K562 (cell line): ENCODE data around the gene IL2RG. TPM values are rescaled to one million over a fixed set of nuclear protein-coding genes. Genes with fewer than 3 reads are reported as not detected.

Experiments used
- ATAC-seq: fragments of 200-7000 bp; cut with Tn5 transposase; 3 replicates; pipeline ENCODE4 v1.9.1; 2020; ENCODE audit warnings: moderate library complexity
- BruUV-seq: library from RNA; stranded (reverse); fragments of 400-500 nt; replicated peaks from 2 replicates; lab custom pipeline; 2021; lab: Mats Ljungman, UMichigan
- CTCF ChIA-PET: fragments of 300-600 bp; formaldehyde crosslinking; extraction: SDS; loops from one replicate; lab custom pipeline; 2021; ENCODE audit warnings: low intra/inter-chr PET ratio; lab: Yijun Ruan, JAX
- POLR2A ChIA-PET: fragments of 300-600, 350-650 bp; sonication (Branson Sonifier 250); formaldehyde crosslinking; extraction: SDS; loops from one replicate; lab custom pipeline; 2021; ENCODE audit warnings: antibody characterized with exemption, inconsistent platforms; lab: Yijun Ruan, JAX
- DNase-seq, 4 experiments: peaks; one replicate each; pipeline versions ENCODE4 v3.0.0 to v3.0.0-alpha.2; 2011 to 2018; ENCODE audit warnings: low spot score in 3 of 4, mixed read lengths in 3 of 4; ENCODE audit errors: extremely low read depth in 1 of 4
- FAIRE-seq: peaks from 2 replicates; lab custom pipeline; 2011; peaks lifted over from hg19 to GRCh38; lab: Jason Lieb, UNC
- H2AFZ ChIP-seq: 2 replicates; pipeline ENCODE4 v1.6.0; 2011; ENCODE audit warnings: low read depth, low read length, control low read depth, inconsistent platforms
- H3K27ac ChIP-seq: fragments of 200-600 bp; 3 replicates; pipeline ENCODE4 v1.8.0; 2011; ENCODE audit warnings: low read depth, mild to moderate bottlenecking, control low read depth, inconsistent platforms, low read length, moderate library complexity, mixed read lengths; ENCODE audit errors: extremely low read depth
- H3K27me3 ChIP-seq, 2 experiments: fragments of 300-600 bp in 1 of 2; 2 replicates in 1 of 2; 3 replicates in 1 of 2; pipeline versions ENCODE4 v1.6.0 to v1.8.0; 2011; ENCODE audit warnings: inconsistent platforms in 2 of 2, low read length in 2 of 2, mild to moderate bottlenecking in 1 of 2, mixed read lengths in 1 of 2, moderate library complexity in 1 of 2; ENCODE audit not compliant: control insufficient read depth in 2 of 2, insufficient read depth in 2 of 2
- H3K36me3 ChIP-seq: fragments of 300-600 bp; 3 replicates; pipeline ENCODE4 v1.8.0; 2011; ENCODE audit warnings: mild to moderate bottlenecking, low read length, inconsistent platforms; ENCODE audit not compliant: control insufficient read depth, insufficient read depth
- H3K4me1 ChIP-seq, 2 experiments: fragments of 200-600 bp in 1 of 2; replicated peaks in 1 of 2; 2 replicates in 1 of 2; 3 replicates in 1 of 2; pipeline versions ENCODE4 v1.5.1 to v1.8.0; 2011; ENCODE audit warnings: inconsistent platforms in 2 of 2, low read length in 2 of 2, mild to moderate bottlenecking in 1 of 2, mixed read lengths in 1 of 2, moderate library complexity in 1 of 2; ENCODE audit not compliant: control insufficient read depth in 2 of 2, insufficient read depth in 2 of 2
- H3K4me2 ChIP-seq: 2 replicates; pipeline ENCODE4 v1.6.1; 2011; ENCODE audit warnings: low read length, control low read depth, inconsistent platforms, mixed read lengths; ENCODE audit not compliant: insufficient read depth
- H3K4me3 ChIP-seq: fragments of 200-600 bp; sonication (generic), shearing (Covaris generic); 2 replicates; pipeline ENCODE4 v1.5.1; 2016; ENCODE audit warnings: control low read depth, inconsistent platforms
- H3K79me2 ChIP-seq: fragments of 200-600 bp; 3 replicates; pipeline ENCODE4 v1.8.0; 2011; ENCODE audit warnings: low read length, inconsistent platforms; ENCODE audit not compliant: control insufficient read depth, insufficient read depth
- H3K9ac ChIP-seq, 2 experiments: 2 replicates each; pipeline versions ENCODE4 v1.6.0 to v1.6.1; 2011; ENCODE audit warnings: low read depth in 2 of 2, low read length in 2 of 2, control low read depth in 1 of 2, inconsistent platforms in 1 of 2, mild to moderate bottlenecking in 1 of 2, mixed read lengths in 1 of 2; ENCODE audit not compliant: insufficient read depth in 1 of 2
- H3K9me1 ChIP-seq: one replicate; pipeline ENCODE4 v1.6.0; 2011; ENCODE audit warnings: inconsistent platforms, mild to moderate bottlenecking, low read length, moderate library complexity; ENCODE audit not compliant: control insufficient read depth, insufficient read depth
- H3K9me3 ChIP-seq: replicated peaks from 2 replicates; pipeline ENCODE4 v1.5.1; 2011; ENCODE audit warnings: low read depth, low read length, inconsistent platforms; ENCODE audit not compliant: control insufficient read depth, insufficient read depth
- H4K20me1 ChIP-seq: replicated peaks from 2 replicates; pipeline ENCODE4 v1.6.1; 2011; ENCODE audit warnings: low read length, inconsistent platforms, mixed read lengths; ENCODE audit not compliant: control insufficient read depth, insufficient read depth
- ADNP ChIP-seq: fragments of 200-800 bp; sonication (Bioruptor generic); IDR thresholded peaks from 2 replicates; pipeline ENCODE4 v1.6.1; 2016; ENCODE audit warnings: missing genetic modification characterization, missing compliant biosample characterization
- BMI1 ChIP-seq: fragments of 150-350 bp; IDR thresholded peaks from 2 replicates; pipeline ENCODE4 v1.6.1; 2014; ENCODE audit warnings: low read length
- BRCA1 ChIP-seq, 2 experiments: fragments of 450-650 bp in 1 of 2; sonication (generic) in 1 of 2; formaldehyde crosslinking in 1 of 2; IDR thresholded peaks; 2 replicates each; pipeline versions ENCODE4 v1.5.0 to v1.6.1; 2017 to 2020; ENCODE audit warnings: mild to moderate bottlenecking in 1 of 2, missing genetic modification reagents in 1 of 2
- EP400 ChIP-seq: fragments of 450-650 bp; IDR thresholded peaks from 2 replicates; pipeline ENCODE4 v1.6.1; 2017; ENCODE audit warnings: antibody characterized with exemption, mild to moderate bottlenecking, moderate library complexity
- ETV6 ChIP-seq, 3 experiments: fragments of 150-350 bp in 1 of 3; sonication (generic) in 1 of 3; formaldehyde crosslinking in 1 of 3; IDR thresholded peaks; 2 replicates each; pipeline versions ENCODE4 v1.6.1 to v1.8.0; 2014 to 2022; ENCODE audit warnings: borderline replicate concordance in 2 of 3, low read depth in 2 of 3, antibody characterized with exemption in 1 of 3, low read length in 1 of 3, mild to moderate bottlenecking in 1 of 3, missing genetic modification reagents in 1 of 3
- PHF20 ChIP-seq: fragments of 450-650 bp; IDR thresholded peaks from 2 replicates; pipeline ENCODE4 v1.6.1; 2018; ENCODE audit not compliant: partially characterized antibody
- STAG1 ChIP-seq: sonication (generic); formaldehyde crosslinking; IDR thresholded peaks from 2 replicates; pipeline ENCODE4 v1.5.0; 2020; ENCODE audit warnings: missing genetic modification reagents, borderline replicate concordance
- WGBS: fragments of 100-300 bp; shearing (Covaris generic); methylation state at CpG from one replicate; pipeline ENCODE4 v1.1.6; 2016; ENCODE audit warnings: low coverage, mixed read lengths; ENCODE audit not compliant: insufficient coverage; ENCODE audit errors: missing lambda C conversion rate; 5-methylcytosine and 5-hydroxymethylcytosine counted together
- in situ Hi-C: fragments of 300-500 bp; cut with MboI; formaldehyde crosslinking; loops from 4 replicates; pipeline ENCODE4 v1.15.0; 2018; ENCODE audit warnings: inconsistent platforms, mixed read lengths
- intact Hi-C: fragments of 100-400 bp; cut with micrococcal nuclease; formaldehyde crosslinking; loops from 2 replicates; pipeline ENCODE4 v1.14.2; 2022
- polyA plus RNA-seq, 8 experiments: library from polyadenylated mRNA; depleted of rRNA in 4 of 8; stranded (reverse) in 5 of 8; unstranded in 3 of 8; fragments of >200 nt; fragmentation: Nextera tagmentation in 2 of 8; fragmentation: Illumina TruSeq in 1 of 8; extraction: Ambion mirVana in 2 of 8; extraction: Trizol in 1 of 8; gene quantifications; 2 replicates each; pipeline versions ENCODE4 v1.2.1 to v1.2.3, GENCODE V29; 2011 to 2014; ENCODE audit warnings: inconsistent platforms in 1 of 8, missing spikeins in 1 of 8
- total RNA-seq, 7 experiments: library from RNA; depleted of rRNA in 6 of 7; stranded (reverse); fragments of >200 nt in 6 of 7; fragmentation: Illumina TruSeq in 2 of 7; extraction: Trizol in 2 of 7; gene quantifications; 2 replicates each; pipeline versions ENCODE4 v1.2.1 to v1.2.3, GENCODE V29; 2011 to 2021; ENCODE audit warnings: low replicate concordance in 1 of 7
- TF ChIP-seq, protein P1 (sequence below), 2 experiments: fragments of 450-650 bp; formaldehyde crosslinking in 1 of 2; IDR thresholded peaks; 2 replicates each; pipeline versions ENCODE4 v1.4.0 to v1.6.1; 2014 to 2020; ENCODE audit warnings: mild to moderate bottlenecking in 2 of 2, borderline replicate concordance in 1 of 2, low read depth in 1 of 2
- TF ChIP-seq, protein P2 (sequence below), 3 experiments: IDR thresholded peaks in 2 of 3; conservative IDR thresholded peaks in 1 of 3; 2 replicates each; pipeline ENCODE4 v1.5.1; 2011 to 2012; ENCODE audit warnings: low read length in 3 of 3, mild to moderate bottlenecking in 3 of 3, control low read depth in 2 of 3, improper control_type of control experiment in 1 of 3, inconsistent platforms in 1 of 3, low read depth in 1 of 3, mixed read lengths in 1 of 3, moderate library complexity in 1 of 3; ENCODE audit not compliant: insufficient read depth in 2 of 3

The IL2RG gene
- total and polyA plus RNA-seq, 9 of the 15 experiments (the other 6 are each of a cell fraction or from before 2014, with no cell fraction given): 5.5 to 55.4 (median 19.7) TPM

DNA sequence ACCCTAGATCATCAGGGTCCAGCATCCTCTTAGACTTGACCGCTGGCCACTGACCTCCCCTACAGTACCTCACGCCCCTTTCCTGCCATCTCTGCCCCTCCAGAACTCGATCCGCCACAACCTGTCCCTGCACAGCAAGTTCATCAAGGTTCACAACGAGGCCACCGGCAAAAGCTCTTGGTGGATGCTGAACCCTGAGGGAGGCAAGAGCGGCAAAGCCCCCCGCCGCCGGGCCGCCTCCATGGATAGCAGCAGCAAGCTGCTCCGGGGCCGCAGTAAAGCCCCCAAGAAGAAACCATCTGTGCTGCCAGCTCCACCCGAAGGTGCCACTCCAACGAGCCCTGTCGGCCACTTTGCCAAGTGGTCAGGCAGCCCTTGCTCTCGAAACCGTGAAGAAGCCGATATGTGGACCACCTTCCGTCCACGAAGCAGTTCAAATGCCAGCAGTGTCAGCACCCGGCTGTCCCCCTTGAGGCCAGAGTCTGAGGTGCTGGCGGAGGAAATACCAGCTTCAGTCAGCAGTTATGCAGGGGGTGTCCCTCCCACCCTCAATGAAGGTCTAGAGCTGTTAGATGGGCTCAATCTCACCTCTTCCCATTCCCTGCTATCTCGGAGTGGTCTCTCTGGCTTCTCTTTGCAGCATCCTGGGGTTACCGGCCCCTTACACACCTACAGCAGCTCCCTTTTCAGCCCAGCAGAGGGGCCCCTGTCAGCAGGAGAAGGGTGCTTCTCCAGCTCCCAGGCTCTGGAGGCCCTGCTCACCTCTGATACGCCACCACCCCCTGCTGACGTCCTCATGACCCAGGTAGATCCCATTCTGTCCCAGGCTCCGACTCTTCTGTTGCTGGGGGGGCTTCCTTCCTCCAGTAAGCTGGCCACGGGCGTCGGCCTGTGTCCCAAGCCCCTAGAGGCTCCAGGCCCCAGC is 10.5 kb downstream of the IL2RG start:
- BruUV-seq: no TSS peak
- H3K4me3 ChIP-seq: no peak overlapping the region
- CTCF ChIA-PET: interaction anchor here (1.5 kb wide), 1 partner anchor 28 kb away, joined by 6 read pairs; no protein-coding TSS in a partner anchor
- POLR2A ChIA-PET: interaction anchor here (0.5 to 2.3 kb wide), 6 partner anchors 9 to 146 kb away, joined by 3 to 9 read pairs (median 4); partner anchors contain the start of gene MED12
- peak overlapping the region; percentile 25 to 48; a peak in 1 of 4 replicates for H3K9ac ChIP-seq
- peaks cover 28% of the 10 kb centered on the region for H3K79me2 ChIP-seq
- H3K36me3 ChIP-seq: peaks cover 3% of the 10 kb centered on the region; the same call in 1 of the 3 replicates
- H3K4me2 ChIP-seq: no peak overlapping the region
- in situ Hi-C loops: no loop called here
- WGBS: 84% methylated on average over 18 of the region's 31 CpGs
- intact Hi-C loops: no loop called here
- ATAC-seq: peak; percentile 27
- no peak overlapping the region for H2AFZ ChIP-seq
- H3K4me1 ChIP-seq: peaks cover 40 to 47% of the 10 kb centered on the region in 2 experiments
- DNase-seq: peak; percentile 26 to 57 (median 38)
- no peaks in the 10 kb centered on the region for H4K20me1 ChIP-seq
- peak overlapping the region; percentile 91; the same call in 2 of the 3 replicates for H3K27ac ChIP-seq
- H3K27me3 ChIP-seq: no peaks in the 10 kb centered on the region
- no peaks in the 10 kb centered on the region for H3K9me3 ChIP-seq
- H3K9me1 ChIP-seq: no peaks in the 10 kb centered on the region
- FAIRE-seq: no peak
- TF ChIP-seq ADNP (tag) (no peak), BRCA1 (IDR thresholded peaks at IDR 0.05) (no peak), BRCA1 (CRISPR knock-in tag; IDR thresholded peaks at IDR 0.05) (no peak), EP400 (no peak), PHF20 (no peak), ETV6 (IDR thresholded peaks at IDR 0.05; ENCODE audit: borderline replicate concordance in 1 of 2, low read depth in 2 of 2, low read length in 1 of 2) (no peak), ETV6 (CRISPR knock-in tag; IDR thresholded peaks at IDR 0.05; ENCODE audit: borderline replicate concordance) (no peak), BMI1 (no peak), STAG1 (CRISPR knock-in tag) (no peak)
- TF ChIP-seq, protein P1, sequence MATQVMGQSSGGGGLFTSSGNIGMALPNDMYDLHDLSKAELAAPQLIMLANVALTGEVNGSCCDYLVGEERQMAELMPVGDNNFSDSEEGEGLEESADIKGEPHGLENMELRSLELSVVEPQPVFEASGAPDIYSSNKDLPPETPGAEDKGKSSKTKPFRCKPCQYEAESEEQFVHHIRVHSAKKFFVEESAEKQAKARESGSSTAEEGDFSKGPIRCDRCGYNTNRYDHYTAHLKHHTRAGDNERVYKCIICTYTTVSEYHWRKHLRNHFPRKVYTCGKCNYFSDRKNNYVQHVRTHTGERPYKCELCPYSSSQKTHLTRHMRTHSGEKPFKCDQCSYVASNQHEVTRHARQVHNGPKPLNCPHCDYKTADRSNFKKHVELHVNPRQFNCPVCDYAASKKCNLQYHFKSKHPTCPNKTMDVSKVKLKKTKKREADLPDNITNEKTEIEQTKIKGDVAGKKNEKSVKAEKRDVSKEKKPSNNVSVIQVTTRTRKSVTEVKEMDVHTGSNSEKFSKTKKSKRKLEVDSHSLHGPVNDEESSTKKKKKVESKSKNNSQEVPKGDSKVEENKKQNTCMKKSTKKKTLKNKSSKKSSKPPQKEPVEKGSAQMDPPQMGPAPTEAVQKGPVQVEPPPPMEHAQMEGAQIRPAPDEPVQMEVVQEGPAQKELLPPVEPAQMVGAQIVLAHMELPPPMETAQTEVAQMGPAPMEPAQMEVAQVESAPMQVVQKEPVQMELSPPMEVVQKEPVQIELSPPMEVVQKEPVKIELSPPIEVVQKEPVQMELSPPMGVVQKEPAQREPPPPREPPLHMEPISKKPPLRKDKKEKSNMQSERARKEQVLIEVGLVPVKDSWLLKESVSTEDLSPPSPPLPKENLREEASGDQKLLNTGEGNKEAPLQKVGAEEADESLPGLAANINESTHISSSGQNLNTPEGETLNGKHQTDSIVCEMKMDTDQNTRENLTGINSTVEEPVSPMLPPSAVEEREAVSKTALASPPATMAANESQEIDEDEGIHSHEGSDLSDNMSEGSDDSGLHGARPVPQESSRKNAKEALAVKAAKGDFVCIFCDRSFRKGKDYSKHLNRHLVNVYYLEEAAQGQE (IDR thresholded peaks at IDR 0.05; ENCODE audit: borderline replicate concordance): peak; percentile 46
- TF ChIP-seq, protein P1 (CRISPR knock-in tag; IDR thresholded peaks at IDR 0.05; ENCODE audit: low read depth): no peak
- TF ChIP-seq, protein P2, sequence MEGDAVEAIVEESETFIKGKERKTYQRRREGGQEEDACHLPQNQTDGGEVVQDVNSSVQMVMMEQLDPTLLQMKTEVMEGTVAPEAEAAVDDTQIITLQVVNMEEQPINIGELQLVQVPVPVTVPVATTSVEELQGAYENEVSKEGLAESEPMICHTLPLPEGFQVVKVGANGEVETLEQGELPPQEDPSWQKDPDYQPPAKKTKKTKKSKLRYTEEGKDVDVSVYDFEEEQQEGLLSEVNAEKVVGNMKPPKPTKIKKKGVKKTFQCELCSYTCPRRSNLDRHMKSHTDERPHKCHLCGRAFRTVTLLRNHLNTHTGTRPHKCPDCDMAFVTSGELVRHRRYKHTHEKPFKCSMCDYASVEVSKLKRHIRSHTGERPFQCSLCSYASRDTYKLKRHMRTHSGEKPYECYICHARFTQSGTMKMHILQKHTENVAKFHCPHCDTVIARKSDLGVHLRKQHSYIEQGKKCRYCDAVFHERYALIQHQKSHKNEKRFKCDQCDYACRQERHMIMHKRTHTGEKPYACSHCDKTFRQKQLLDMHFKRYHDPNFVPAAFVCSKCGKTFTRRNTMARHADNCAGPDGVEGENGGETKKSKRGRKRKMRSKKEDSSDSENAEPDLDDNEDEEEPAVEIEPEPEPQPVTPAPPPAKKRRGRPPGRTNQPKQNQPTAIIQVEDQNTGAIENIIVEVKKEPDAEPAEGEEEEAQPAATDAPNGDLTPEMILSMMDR (IDR thresholded peaks at IDR 0.05 in 2 of 3, conservative IDR thresholded peaks at IDR 0.05 in 1 of 3; ENCODE audit: insufficient read depth in 2 of 3, low read depth in 1 of 3, low read length in 3 of 3): peak; percentile 35 to 65 (median 39); a peak in 5 of 6 replicates
